ENCODE results near the gene UBAC2. TPM values are rescaled to one million over a fixed set of nuclear protein-coding genes. Genes with fewer than 3 reads are reported as not detected.
A peak's percentile ranks its signal among the peaks of the same experiment; 100 is the strongest.

The UBAC2 gene
- total and polyA plus RNA-seq, 2 of the 8 experiments (the other 6 are each of a cell fraction or from before 2014, with no cell fraction given) = 75.9 to 76.9 TPM

DNA sequence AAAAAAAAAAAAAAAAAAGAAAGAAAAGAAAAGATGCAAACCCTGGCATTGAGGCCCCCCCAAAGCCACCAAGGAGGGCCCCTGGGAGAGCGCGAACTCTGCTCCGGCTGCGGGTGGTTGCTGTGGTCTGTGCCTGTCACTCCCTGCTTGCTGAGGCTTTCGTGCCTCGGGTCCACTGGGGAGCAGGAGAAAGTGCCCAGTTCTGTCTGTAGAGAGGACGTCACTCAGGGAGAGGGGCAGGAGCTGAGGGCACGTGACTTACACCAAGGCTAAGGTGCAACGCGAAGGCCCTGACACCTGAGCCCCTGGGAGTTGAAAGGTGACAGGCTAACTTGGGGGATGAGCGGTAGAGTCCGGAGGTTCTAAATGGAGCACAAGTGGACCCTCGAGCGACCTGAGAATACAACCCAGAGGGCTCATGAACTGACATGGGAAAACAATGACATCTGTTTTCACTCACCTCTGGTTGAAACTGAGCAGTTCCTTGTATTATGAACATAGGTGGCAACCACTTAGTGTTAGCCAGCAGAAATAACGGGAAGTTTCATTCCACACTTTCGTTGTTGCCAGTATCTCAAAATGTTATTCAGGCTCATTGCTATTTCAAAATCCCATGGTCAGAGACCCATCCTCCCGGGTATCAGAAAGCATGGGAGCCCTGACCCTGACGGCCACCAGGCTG, 231.4 kb downstream of the UBAC2 start:
- H3K4me1 ChIP-seq (replicated peaks in 1 of 4; ENCODE audit: control insufficient read depth in 3 of 4, insufficient read depth in 4 of 4, low read length in 3 of 4) = peaks cover 3 to 14% (median 9%) of the 10 kb centered on the region in 4 experiments
- peak overlapping the region; percentile 64; the same call in 1 of the 2 replicates for H3K18ac ChIP-seq (ENCODE audit: extremely low read depth, low read length)
- no peaks in the 10 kb centered on the region for H3K36me3 ChIP-seq (ENCODE audit: control insufficient read depth in 2 of 4, insufficient read depth in 4 of 4, low read length in 3 of 4)
- H3K4me2 ChIP-seq (ENCODE audit: insufficient read depth in 1 of 2, low read depth in 2 of 2, low read length in 2 of 2) = peak overlapping the region; percentile 13 to 22; a peak in 1 of 4 replicates
- H3K4ac ChIP-seq (replicated peaks; ENCODE audit: insufficient read length, low read depth, low read length) = peak overlapping the region; percentile 39
- H2BK15ac ChIP-seq (ENCODE audit: low read length) = no peak overlapping the region
- H3K9me3 ChIP-seq (ENCODE audit: insufficient read depth in 2 of 2, low read depth in 1 of 2, low read length in 1 of 2) = no peaks in the 10 kb centered on the region
- FAIRE-seq (no peak), DNase-seq (ENCODE audit: low read depth in 1 of 2, low spot score in 2 of 2) (no peak)
- WGBS, 2 experiments (ENCODE audit: extremely low coverage in 1 of 2, insufficient coverage in 1 of 2, insufficient read length in 1 of 2, insufficient replicate concordance in 2 of 2, low coverage in 1 of 2, low lambda C conversion rate in 2 of 2, missing lambda C conversion rate in 1 of 2) = 87% methylated on average over 18 of the region's 18 CpGs; no CpG with 5 or more reads in 1 of the 2 experiments
- H3K56ac ChIP-seq (replicated peaks; ENCODE audit: insufficient read length, low read depth, low read length) = no peak overlapping the region
- TF ChIP-seq BRCA1 (IDR thresholded peaks at IDR 0.05; ENCODE audit: low read depth, low read length) (no peak), RNF2 (IDR thresholded peaks at IDR 0.05; ENCODE audit: borderline replicate concordance, low read depth, low read length, missing control alignments, poor library complexity, severe bottlenecking) (no peak), KDM4A (IDR thresholded peaks at IDR 0.05; ENCODE audit: low read depth, low read length, severe bottlenecking) (peak; percentile 8), POLR2A (IDR thresholded peaks at IDR 0.05; ENCODE audit: control extremely low read depth in 1 of 2, low read depth in 2 of 2, low read length in 2 of 2) (no peak)
- H3K4me3 ChIP-seq (ENCODE audit: extremely low read depth in 1 of 4, insufficient read depth in 2 of 4, low read depth in 3 of 4, low read length in 4 of 4) = no peak overlapping the region
- no peak overlapping the region for H4K5ac ChIP-seq (ENCODE audit: insufficient read length, low read depth, low read length)
- no peaks in the 10 kb centered on the region for H3K27me3 ChIP-seq (replicated peaks in 1 of 4; ENCODE audit: control insufficient read depth in 3 of 4, extremely low read depth in 1 of 4, insufficient read depth in 3 of 4, low read length in 3 of 4)
- H4K91ac ChIP-seq (replicated peaks; ENCODE audit: insufficient read length, low read length) = peak overlapping the region; percentile 22
- no peaks in the 10 kb centered on the region for H4K20me1 ChIP-seq (replicated peaks in 1 of 2; ENCODE audit: control insufficient read depth in 1 of 2, insufficient read depth in 2 of 2, low read length in 2 of 2)
- H2AFZ ChIP-seq (ENCODE audit: low read length) = peak overlapping the region; percentile 92; the same call in 1 of the 2 replicates
- no peaks in the 10 kb centered on the region for H3K79me1 ChIP-seq (ENCODE audit: low read depth, low read length)
- H2BK120ac ChIP-seq (replicated peaks; ENCODE audit: low read depth, low read length) = no peak overlapping the region
- peak overlapping the region; percentile 18; the same call in 1 of the 2 replicates for H2BK12ac ChIP-seq (ENCODE audit: low read depth, low read length)
- no peak overlapping the region for H4K8ac ChIP-seq (ENCODE audit: extremely low read depth, insufficient read depth, low read length)
- peaks cover 2% of the 10 kb centered on the region; the same call in 1 of the 2 replicates for H3K23me2 ChIP-seq (ENCODE audit: low read depth, low read length)
- H3K9ac ChIP-seq (replicated peaks in 1 of 4; ENCODE audit: extremely low read depth in 1 of 4, low read depth in 3 of 4, low read length in 3 of 4) = no peak overlapping the region
- ChIA-PET POLR2A (ENCODE audit: partially characterized antibody) (no interaction called here), CTCF (ENCODE audit: partially characterized antibody) (no interaction called here)
- peak overlapping the region; percentile 38; the same call in 1 of the 2 replicates for H2BK5ac ChIP-seq (ENCODE audit: low read depth, low read length)
- no peak overlapping the region for H2AK5ac ChIP-seq (ENCODE audit: low read depth, low read length)
- no peaks in the 10 kb centered on the region for H3K79me2 ChIP-seq (ENCODE audit: control insufficient read depth in 1 of 2, insufficient read depth in 2 of 2, low read length in 2 of 2)
- no peak overlapping the region for H3K27ac ChIP-seq (ENCODE audit: low read depth, low read length)
- no peak overlapping the region for H3K23ac ChIP-seq (ENCODE audit: insufficient read length)
- H3K14ac ChIP-seq (ENCODE audit: insufficient read length) = no peak overlapping the region
- peak overlapping the region; percentile 11 for H2BK20ac ChIP-seq (ENCODE audit: low read length)
